Gastroesophageal sphincter (tissue), 4 donors: ENCODE measurements around the gene CALHM3. TPM values are rescaled to one million over a fixed set of nuclear protein-coding genes. Genes with fewer than 3 reads are reported as not detected.
"Not testable (repeated sequence)": the region's sequence is repeated elsewhere in the genome, so short reads cannot be mapped to it uniquely, and the experiment has no call there.

Experiments
- ATAC-seq: fragments of 150-250 bp; one replicate; pipeline ENCODE4 v1.9.1; 2016; ENCODE audit warnings: mild to moderate bottlenecking, moderate library complexity
- H3K27ac ChIP-seq, 4 donors: fragments of 200-600 bp; sonication (generic) in 3 of 4; 1 replicate in 3 of 4; 2 replicates in 1 of 4; pipeline ENCODE4 v1.5.1; 2016 to 2019
- H3K27me3 ChIP-seq: fragments of 200-600 bp; sonication (generic); one replicate; pipeline ENCODE4 v1.5.1; 2019
- H3K36me3 ChIP-seq, 2 donors: fragments of 200-600 bp; sonication (generic); one replicate each; pipeline ENCODE4 v1.5.1; 2019; ENCODE audit warnings: control low read depth in 1 of 2
- H3K4me1 ChIP-seq, 3 donors: fragments of 200-600 bp; sonication (generic); 1 replicate in 2 of 3; 2 replicates in 1 of 3; pipeline ENCODE4 v1.5.1; 2016 to 2019; ENCODE audit warnings: control low read depth in 2 of 3
- H3K4me3 ChIP-seq, 2 donors: fragments of 200-600 bp; sonication (generic); one replicate each; pipeline ENCODE4 v1.5.1; 2019; ENCODE audit warnings: mild to moderate bottlenecking in 1 of 2, moderate library complexity in 1 of 2
- H3K9me3 ChIP-seq, 3 donors: fragments of 200-600 bp; sonication (generic); one replicate each; pipeline ENCODE4 v1.5.1; 2017 to 2019; ENCODE audit warnings: control low read depth in 2 of 3
- EP300 ChIP-seq: sonication (generic); formaldehyde crosslinking; IDR thresholded peaks from one replicate; pipeline ENCODE4 v1.6.1; 2017; ENCODE audit warnings: antibody characterized with exemption, mild to moderate bottlenecking
- POLR2A ChIP-seq, 2 donors: fragments of 450-650 bp; IDR thresholded peaks; one replicate each; pipeline ENCODE4 v1.6.1; 2017; ENCODE audit warnings: antibody characterized with exemption in 2 of 2, mild to moderate bottlenecking in 2 of 2, moderate library complexity in 1 of 2
- POLR2AphosphoS5 ChIP-seq: sonication (generic); formaldehyde crosslinking; IDR thresholded peaks from one replicate; pipeline ENCODE4 v1.6.1; 2017; ENCODE audit warnings: antibody characterized with exemption
- WGBS, 2 donors: methylation state at CpG; one replicate each; pipeline ENCODE4 v1.1.5; 2018; ENCODE audit warnings: low coverage in 1 of 2; 5-methylcytosine and 5-hydroxymethylcytosine counted together
- total RNA-seq, 4 donors: library from RNA; depleted of rRNA; stranded (reverse); fragments of >200 nt; gene quantifications; one replicate each; pipeline ENCODE4 v1.1.0, GENCODE V29; 2016
- TF ChIP-seq, protein P1 (sequence below), 4 experiments: fragments of 200-600 bp in 2 of 4; fragments of 450-650 bp in 2 of 4; sonication (generic) in 1 of 4; IDR thresholded peaks; one replicate each; pipeline ENCODE4 v1.5.1; 2017 to 2019; ENCODE audit warnings: antibody characterized with exemption in 4 of 4, mild to moderate bottlenecking in 2 of 4, moderate library complexity in 2 of 4

The CALHM3 gene
- total RNA-seq, 4 donors from 2014 or later: not detected

DNA sequence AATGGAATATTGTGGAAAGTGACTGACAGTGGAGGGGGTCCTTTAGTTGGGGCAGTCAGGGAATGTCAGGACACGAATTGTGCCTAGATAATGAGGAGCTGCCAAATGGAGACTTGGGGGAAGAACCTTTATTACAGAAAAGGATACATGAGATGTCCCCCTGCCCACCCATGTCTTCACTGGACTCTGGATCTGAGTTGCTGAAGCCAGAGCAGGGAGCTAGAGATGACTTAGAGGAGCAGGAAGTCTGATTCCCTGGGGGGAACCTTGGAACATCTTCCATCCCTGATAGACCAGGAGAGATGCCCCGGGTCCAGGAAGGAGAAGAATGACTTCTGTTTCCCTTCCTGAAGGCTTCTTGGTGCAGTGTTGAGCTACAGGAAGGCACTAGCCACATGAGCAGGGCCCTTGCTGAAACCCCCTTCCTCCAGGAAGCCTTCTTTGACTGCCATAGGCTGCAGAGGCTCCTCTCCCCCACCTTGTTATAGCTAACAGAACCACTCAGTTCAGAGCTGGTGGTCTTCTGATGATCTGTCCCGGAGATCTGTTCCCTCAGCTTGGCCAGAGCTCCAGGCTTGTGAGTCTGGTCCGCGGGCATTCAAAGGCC is 13.7 kb upstream of the CALHM3 start:
- Histone ChIP-seq H3K9me3 (no peaks in the 10 kb centered on the region), H3K36me3 (no peaks in the 10 kb centered on the region), H3K27ac (no peak overlapping the region), H3K27me3 (peaks cover 43% of the 10 kb centered on the region), H3K4me1 (peaks cover 0 to 21% (median 4%) of the 10 kb centered on the region in 3 donors), H3K4me3 (peak overlapping the region in 1 of 2 donors; percentile 69)
- 72 to 80% methylated on average over 1 to 3 of the region's 5 CpGs for WGBS, 2 donors
- TF ChIP-seq POLR2A (IDR thresholded peaks at IDR 0.05) (no peak), POLR2AphosphoS5 (no peak), EP300 (no peak)
- TF ChIP-seq, protein P1, sequence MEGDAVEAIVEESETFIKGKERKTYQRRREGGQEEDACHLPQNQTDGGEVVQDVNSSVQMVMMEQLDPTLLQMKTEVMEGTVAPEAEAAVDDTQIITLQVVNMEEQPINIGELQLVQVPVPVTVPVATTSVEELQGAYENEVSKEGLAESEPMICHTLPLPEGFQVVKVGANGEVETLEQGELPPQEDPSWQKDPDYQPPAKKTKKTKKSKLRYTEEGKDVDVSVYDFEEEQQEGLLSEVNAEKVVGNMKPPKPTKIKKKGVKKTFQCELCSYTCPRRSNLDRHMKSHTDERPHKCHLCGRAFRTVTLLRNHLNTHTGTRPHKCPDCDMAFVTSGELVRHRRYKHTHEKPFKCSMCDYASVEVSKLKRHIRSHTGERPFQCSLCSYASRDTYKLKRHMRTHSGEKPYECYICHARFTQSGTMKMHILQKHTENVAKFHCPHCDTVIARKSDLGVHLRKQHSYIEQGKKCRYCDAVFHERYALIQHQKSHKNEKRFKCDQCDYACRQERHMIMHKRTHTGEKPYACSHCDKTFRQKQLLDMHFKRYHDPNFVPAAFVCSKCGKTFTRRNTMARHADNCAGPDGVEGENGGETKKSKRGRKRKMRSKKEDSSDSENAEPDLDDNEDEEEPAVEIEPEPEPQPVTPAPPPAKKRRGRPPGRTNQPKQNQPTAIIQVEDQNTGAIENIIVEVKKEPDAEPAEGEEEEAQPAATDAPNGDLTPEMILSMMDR (IDR thresholded peaks at IDR 0.05): no peak
- no peak for ATAC-seq

DNA sequence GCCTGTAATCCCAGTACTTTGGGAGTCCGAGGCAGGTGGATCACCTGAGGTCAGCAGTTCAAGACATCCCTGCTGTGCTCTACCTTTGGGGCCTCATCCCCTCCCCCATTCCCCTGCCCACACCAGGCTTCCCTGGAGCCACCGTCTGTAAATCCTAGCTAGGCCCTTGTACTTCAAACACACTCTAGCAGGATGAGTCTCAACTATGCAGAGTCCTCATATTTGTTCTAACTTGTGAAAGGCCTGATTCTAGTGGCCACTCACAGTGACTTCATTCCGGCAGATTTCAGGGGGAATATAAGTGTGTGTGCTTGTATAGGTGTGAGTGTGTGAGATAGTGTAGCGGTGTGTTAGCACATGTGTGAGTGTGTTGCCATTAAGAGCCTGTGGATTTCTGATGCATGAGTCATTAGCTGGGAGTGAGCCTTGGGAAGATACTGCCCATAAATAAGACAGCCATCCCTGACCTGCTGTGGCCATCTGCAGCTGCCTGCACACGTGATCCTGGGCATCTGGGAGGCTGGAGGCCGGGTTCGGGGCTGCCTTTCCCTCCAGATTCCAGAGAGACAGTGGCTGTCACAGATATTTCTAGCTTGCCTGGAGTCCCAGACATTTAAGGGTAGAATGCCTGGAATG is 12.8 kb upstream of the CALHM3 start:
- Histone ChIP-seq H3K27me3 (peaks cover 35% of the 10 kb centered on the region), H3K27ac (no peak overlapping the region), H3K9me3 (no peaks in the 10 kb centered on the region), H3K4me1 (peaks cover 0 to 21% (median 4%) of the 10 kb centered on the region in 3 donors), H3K4me3 (no peak overlapping the region), H3K36me3 (no peaks in the 10 kb centered on the region)
- 60 to 63% methylated on average over 1 to 6 of the region's 7 CpGs for WGBS, 2 donors
- TF ChIP-seq POLR2AphosphoS5: no peak
- no peak for TF ChIP-seq EP300
- no peak for TF ChIP-seq POLR2A (IDR thresholded peaks at IDR 0.05)
- TF ChIP-seq, protein P1 (IDR thresholded peaks at IDR 0.05): no peak
- ATAC-seq: no peak

DNA sequence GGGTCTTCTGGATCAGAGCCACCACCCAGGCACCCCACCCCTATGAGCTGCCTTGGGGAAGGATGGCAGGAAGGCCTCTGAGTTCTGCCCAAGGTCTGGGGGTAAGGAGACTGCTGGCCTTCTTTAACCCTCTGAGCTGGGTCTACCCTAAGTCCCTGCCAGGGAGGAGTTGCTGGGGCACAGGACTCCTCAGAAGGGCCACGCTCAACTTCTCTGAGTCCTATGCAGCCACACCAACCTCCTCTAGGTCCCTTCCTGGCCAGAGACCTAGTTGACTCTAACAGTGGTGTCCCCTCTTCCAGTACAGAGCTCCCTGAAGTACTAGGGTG is 11.9 kb upstream of the CALHM3 start:
- H3K27me3 ChIP-seq: peaks cover 32% of the 10 kb centered on the region
- no peak for ATAC-seq
- H3K4me1 ChIP-seq: peaks cover 0 to 24% (median 4%) of the 10 kb centered on the region in 3 donors
- H3K36me3 ChIP-seq: no peaks in the 10 kb centered on the region
- TF ChIP-seq, protein P1 (IDR thresholded peaks at IDR 0.05): no peak
- TF ChIP-seq EP300: no peak
- TF ChIP-seq POLR2A (IDR thresholded peaks at IDR 0.05): no peak
- no peak for TF ChIP-seq POLR2AphosphoS5
- H3K27ac ChIP-seq: no peak overlapping the region
- WGBS, 2 donors: 100% methylated on average over 1 of the region's 1 CpG; no CpG with 5 or more reads in 1 of the 2 donors
- H3K9me3 ChIP-seq: no peaks in the 10 kb centered on the region
- H3K4me3 ChIP-seq: no peak overlapping the region

DNA sequence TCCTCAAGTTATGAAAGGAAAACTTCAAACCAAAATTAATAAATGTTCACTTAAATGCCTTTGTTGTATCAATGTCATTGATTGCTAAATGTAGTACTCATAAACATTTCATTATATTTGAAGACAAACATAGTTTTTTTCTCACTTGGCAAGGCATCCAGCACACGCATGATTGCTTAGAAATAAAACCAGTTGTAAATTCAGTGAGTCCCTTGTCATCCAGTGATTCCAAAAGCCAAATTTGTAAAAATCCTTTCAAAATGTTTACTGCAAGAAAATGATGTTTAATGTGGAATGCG is 8.3 kb upstream of the CALHM3 start:
- H3K9me3 ChIP-seq: no peaks in the 10 kb centered on the region
- no peaks in the 10 kb centered on the region for H3K27me3 ChIP-seq
- no peak overlapping the region for H3K27ac ChIP-seq
- H3K4me3 ChIP-seq: no peak overlapping the region
- H3K36me3 ChIP-seq: no peaks in the 10 kb centered on the region
- WGBS, 2 donors: 66 to 76% methylated on average over 2 of the region's 2 CpGs
- ATAC-seq: no peak
- TF ChIP-seq EP300 (no peak), POLR2A (IDR thresholded peaks at IDR 0.05) (no peak), POLR2AphosphoS5 (no peak)
- TF ChIP-seq, protein P1 (IDR thresholded peaks at IDR 0.05): no peak
- H3K4me1 ChIP-seq: peaks cover 0 to 9% (median 0%) of the 10 kb centered on the region in 3 donors

DNA sequence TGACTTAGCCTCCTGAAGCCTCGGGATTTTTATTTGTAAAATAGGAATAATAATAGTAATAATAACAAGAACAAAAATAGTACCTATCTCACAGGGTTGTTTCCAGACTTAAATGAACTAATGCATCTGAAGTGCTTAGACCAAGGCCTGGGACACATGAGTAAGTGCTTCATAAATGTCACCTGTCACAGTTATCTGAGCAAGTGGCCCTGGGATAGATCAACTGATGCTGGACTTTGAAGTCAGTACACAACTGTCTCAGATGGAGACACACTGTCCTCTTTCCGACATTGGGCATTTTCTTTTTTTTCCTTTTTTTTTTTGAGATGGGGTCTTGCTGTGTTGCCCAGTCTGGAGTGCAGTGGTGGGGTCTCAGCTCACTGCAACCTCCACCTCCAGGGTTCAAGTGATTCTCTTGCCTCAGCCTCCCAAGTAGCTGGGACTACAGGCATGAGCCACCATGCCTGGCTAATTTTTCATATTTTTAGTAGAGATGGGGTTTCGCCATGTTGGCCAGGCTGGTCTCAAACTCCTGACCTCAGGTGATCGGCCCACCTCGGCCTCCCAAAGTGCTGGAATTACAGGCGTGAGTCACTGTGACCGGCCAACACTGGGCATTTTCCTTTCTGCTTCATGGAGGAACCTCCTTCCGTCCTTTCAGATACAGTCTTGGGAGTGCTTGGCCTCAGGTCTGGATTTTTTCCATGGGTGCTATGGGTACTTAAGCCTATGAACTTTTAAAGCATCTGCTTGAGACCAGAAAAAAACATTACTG is 7.8 kb upstream of the CALHM3 start:
- not testable (repeated sequence) for ATAC-seq, H3K27ac ChIP-seq, H3K4me1 ChIP-seq, H3K4me3 ChIP-seq, H3K9me3 ChIP-seq, H3K27me3 ChIP-seq, H3K36me3 ChIP-seq
- 68 to 89% methylated on average over 4 to 6 of the region's 8 CpGs for WGBS, 2 donors
